Heart left ventricle (tissue), 16 donors: ENCODE data around the gene ISG15. TPM values are rescaled to one million over a fixed set of nuclear protein-coding genes. Genes with fewer than 3 reads are reported as not detected.

Experiments used
- ATAC-seq, 4 donors: fragments of 200-7000 bp; cut with Tn5 transposase; one replicate each; pipeline ENCODE4 v1.9.1; 2020 to 2022; ENCODE audit warnings: moderate library complexity in 4 of 4, mild to moderate bottlenecking in 3 of 4, moderate number of reproducible peaks in 1 of 4
- DNase-seq, 5 donors: peaks; one replicate each; pipeline ENCODE4 v3.0.0-alpha.2; 2020
- H3K27ac ChIP-seq, 12 donors: fragments of 200-600 bp; sonication (generic) in 4 of 12; one replicate each; pipeline versions ENCODE4 v1.5.0 to v1.8.0; 2016 to 2022; ENCODE audit warnings: mild to moderate bottlenecking in 2 of 12
- H3K27me3 ChIP-seq, 9 donors: fragments of 200-600 bp; sonication (generic) in 2 of 9; one replicate each; pipeline versions ENCODE4 v1.5.1 to v1.8.0; 2016 to 2022; ENCODE audit warnings: mild to moderate bottlenecking in 3 of 9
- H3K36me3 ChIP-seq, 9 donors: fragments of 200-600 bp; sonication (generic) in 2 of 9; one replicate each; pipeline versions ENCODE4 v1.5.0 to v1.8.0; 2018 to 2022; ENCODE audit warnings: mild to moderate bottlenecking in 2 of 9
- H3K4me1 ChIP-seq, 12 donors: fragments of 200-600 bp; sonication (generic) in 4 of 12; one replicate each; pipeline versions ENCODE4 v1.5.0 to v1.8.0; 2016 to 2022; ENCODE audit warnings: mild to moderate bottlenecking in 3 of 12
- H3K4me3 ChIP-seq, 12 donors: fragments of 200-600 bp; sonication (generic) in 4 of 12; one replicate each; pipeline versions ENCODE4 v1.5.0 to v1.8.0; 2017 to 2022; ENCODE audit warnings: mild to moderate bottlenecking in 9 of 12, moderate library complexity in 4 of 12
- H3K9me3 ChIP-seq, 12 donors: fragments of 200-600 bp; sonication (generic) in 4 of 12; one replicate each; pipeline versions ENCODE4 v1.5.0 to v1.8.0; 2016 to 2022; ENCODE audit warnings: mild to moderate bottlenecking in 1 of 12
- CTCF ChIP-seq, 12 donors: fragments of 200-600 bp; sonication (generic) in 4 of 12; IDR thresholded peaks; one replicate each; pipeline versions ENCODE4 v1.5.0 to v1.8.0; 2018 to 2022; ENCODE audit warnings: antibody characterized with exemption in 12 of 12, mild to moderate bottlenecking in 5 of 12
- POLR2A ChIP-seq, 2 donors: fragments of 450-650 bp; IDR thresholded peaks; one replicate each; pipeline ENCODE4 v1.6.1; 2017; ENCODE audit warnings: antibody characterized with exemption in 2 of 2, mild to moderate bottlenecking in 2 of 2, moderate library complexity in 2 of 2
- WGBS, 4 donors: extraction: QIAGEN DNeasy Blood & Tissue Kit in 2 of 4; methylation state at CpG; one replicate each; pipeline versions ENCODE4 v1.1.5 to v1.1.7; 2013 to 2018; 5-methylcytosine and 5-hydroxymethylcytosine counted together
- intact Hi-C, 10 donors: fragments of 100-400 bp; cut with DNase I; formaldehyde crosslinking; loops; one replicate each; pipeline versions ENCODE4 v1.11.1 to v1.14.2; 2022
- polyA plus RNA-seq, 2 donors: library from polyadenylated mRNA; stranded (reverse); fragments of 200-250 nt; gene quantifications; one replicate each; pipeline ENCODE4 v1.2.3, GENCODE V29; 2013
- total RNA-seq, 9 donors: library from RNA; depleted of rRNA in 2 of 9; stranded (reverse); fragments of >200 nt in 2 of 9; fragmentation: NEBNext Ultra II Directional in 3 of 9; extraction: Animal tissue kit (Norgen Biotek cat#: 25700) in 3 of 9; gene quantifications; one replicate each; pipeline versions ENCODE4 v1.1.0 to v1.2.4, GENCODE V29; 2016 to 2023
- donor health status: ischemic (EF 13 %, LVEDD 7.1; RV severe dilation, severe dysfunction).
- donor health status: healthy with polysubstance abuse.
- donor health status: DM: no; HTN: yes; CAD: no.
- donor health status: DM: no; HTN: no; CAD: no.
- donor health status: ischemic (EF 25% LVEDD 6.9; RV normal size, moderate dysfunction).
- donor health status: ischemic (EF 25% LVEDD 5.7; RV mildly dilated, moderate dysfunction).
- donor health status: healthy.
- donor health status: DM: yes; HTN: yes; CAD: no.
- donor health status: ischemic (EF 35%, LVEDD 5.7; RV mildly dilated, moderate dysfunction).
- donor health status: nonischemic (EF 11% LVEDD 7.7; RV severe dilation, severe dysfunction).
- donor health status: DM: yes; HTN: yes; CAD: no.
- donor health status: PGD.
- donor health status: ischemic (EF 29% LVEDD 5.4; RV normal size, mild dysfunction).
- donor health status: nonischemic (EF 23%, LVEDD 6.1; RV moderate dilation, normal function).

ISG15 gene
- total and polyA plus RNA-seq, 11 donors = 17.0 to 189 (median 34.4) TPM

GRCh38 chr1:1046243-1046642, 32.9 kb downstream of the ISG15 start:
- peaks cover 0 to 57% (median 5%) of the 10 kb centered on the region in 9 donors for H3K36me3 ChIP-seq
- H3K9me3 ChIP-seq = no peaks in the 10 kb centered on the region
- H3K4me3 ChIP-seq = no peak overlapping the region
- no peak overlapping the region for H3K27ac ChIP-seq
- peaks cover 0 to under 1% (median 0%) of the 10 kb centered on the region in 12 donors for H3K4me1 ChIP-seq
- intact Hi-C loops = no loop called here
- no peak for TF ChIP-seq POLR2A (IDR thresholded peaks at IDR 0.05)
- no peak for TF ChIP-seq CTCF (IDR thresholded peaks at IDR 0.05)
- no peaks in the 10 kb centered on the region for H3K27me3 ChIP-seq
- no peak for ATAC-seq
- WGBS, 4 donors = 94 to 96% (median 95%) methylated on average over 17 to 20 of the region's 20 CpGs
- no peak for DNase-seq

- H3K27me3 ChIP-seq = no peaks in the 10 kb centered on the region
- no peak overlapping the region for H3K27ac ChIP-seq
- ATAC-seq (no peak), DNase-seq (no peak)
- TF ChIP-seq POLR2A (IDR thresholded peaks at IDR 0.05) (no peak), CTCF (IDR thresholded peaks at IDR 0.05) (no peak)
- intact Hi-C loops = no loop called here
- no peaks in the 10 kb centered on the region for H3K9me3 ChIP-seq
- 95 to 98% (median 96%) methylated on average over 12 to 26 of the region's 26 CpGs for WGBS, 4 donors
- H3K4me3 ChIP-seq = no peak overlapping the region
- peaks cover 0 to 62% (median 5%) of the 10 kb centered on the region in 9 donors for H3K36me3 ChIP-seq
- H3K4me1 ChIP-seq = no peaks in the 10 kb centered on the region
These were observed 33.5 kb downstream of the ISG15 start for GRCh38 chr1:1046767-1047166.

- Histone ChIP-seq H3K4me3 (no peak overlapping the region), H3K36me3 (peaks cover 0 to 66% (median 5%) of the 10 kb centered on the region in 9 donors), H3K4me1 (no peaks in the 10 kb centered on the region), H3K9me3 (no peaks in the 10 kb centered on the region), H3K27me3 (no peaks in the 10 kb centered on the region), H3K27ac (no peak overlapping the region)
- ATAC-seq (no peak), DNase-seq (no peak)
- intact Hi-C loops = no loop called here
- no peak for TF ChIP-seq POLR2A (IDR thresholded peaks at IDR 0.05)
- no peak for TF ChIP-seq CTCF (IDR thresholded peaks at IDR 0.05)
- 95 to 100% (median 97%) methylated on average over 14 to 19 of the region's 19 CpGs for WGBS, 4 donors
These were observed 34.1 kb downstream of the ISG15 start for GRCh38 chr1:1047407-1047806.

GRCh38 chr1:1047963-1048362, 34.7 kb downstream of the ISG15 start:
- DNase-seq (no peak), ATAC-seq (no peak)
- intact Hi-C loops = no loop called here
- no peaks in the 10 kb centered on the region for H3K4me1 ChIP-seq
- peaks cover 0 to 66% (median 5%) of the 10 kb centered on the region in 9 donors for H3K36me3 ChIP-seq
- H3K27me3 ChIP-seq = no peaks in the 10 kb centered on the region
- no peak overlapping the region for H3K27ac ChIP-seq
- WGBS, 4 donors = 87 to 94% (median 93%) methylated on average over 14 to 25 of the region's 25 CpGs
- TF ChIP-seq CTCF (IDR thresholded peaks at IDR 0.05) = no peak
- TF ChIP-seq POLR2A (IDR thresholded peaks at IDR 0.05) = no peak
- no peaks in the 10 kb centered on the region for H3K9me3 ChIP-seq
- H3K4me3 ChIP-seq = no peak overlapping the region
